Measurements from ENCODE around the gene MAST4. TPM values are rescaled to one million over a fixed set of nuclear protein-coding genes. Genes with fewer than 3 reads are reported as not detected.

Gene MAST4
- total RNA-seq, 4 donors from 2014 or later, result 16.2 to 32.8 (median 25.0) TPM

DNA sequence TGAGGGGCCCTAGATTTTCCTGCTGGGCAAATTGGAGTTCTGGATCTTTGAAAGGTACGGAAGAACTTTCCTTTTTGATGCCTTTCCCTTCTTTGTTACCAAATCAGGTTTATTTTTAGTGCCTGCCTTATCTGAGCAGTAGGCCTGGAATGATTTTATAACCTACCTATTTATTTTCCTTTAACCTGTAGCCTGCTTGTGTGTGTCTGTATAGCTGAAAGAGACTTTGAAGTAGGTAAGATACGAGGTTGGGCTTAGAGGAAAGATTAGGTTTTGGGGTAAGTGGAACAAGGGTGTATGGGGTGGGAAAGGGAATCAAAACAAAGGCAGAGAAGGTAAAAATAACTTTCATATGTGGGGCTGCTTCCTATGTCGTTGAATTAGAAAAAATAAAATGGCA lies 389.2 kb downstream of the MAST4 start:
- ATAC-seq, result no peak
- Histone ChIP-seq H3K4me3 (no peak overlapping the region), H3K9me3 (no peaks in the 10 kb centered on the region), H3K27me3 (no peaks in the 10 kb centered on the region), H3K4me1 (peaks cover 3 to 45% (median 5%) of the 10 kb centered on the region in 3 donors), H3K36me3 (no peaks in the 10 kb centered on the region), H3K27ac (no peak overlapping the region)
- WGBS, 2 donors (ENCODE audit: low coverage in 1 of 2), result 72 to 87% methylated on average over 3 of the region's 3 CpGs
- no peak for TF ChIP-seq POLR2A (IDR thresholded peaks at IDR 0.05)
- TF ChIP-seq, protein P1, sequence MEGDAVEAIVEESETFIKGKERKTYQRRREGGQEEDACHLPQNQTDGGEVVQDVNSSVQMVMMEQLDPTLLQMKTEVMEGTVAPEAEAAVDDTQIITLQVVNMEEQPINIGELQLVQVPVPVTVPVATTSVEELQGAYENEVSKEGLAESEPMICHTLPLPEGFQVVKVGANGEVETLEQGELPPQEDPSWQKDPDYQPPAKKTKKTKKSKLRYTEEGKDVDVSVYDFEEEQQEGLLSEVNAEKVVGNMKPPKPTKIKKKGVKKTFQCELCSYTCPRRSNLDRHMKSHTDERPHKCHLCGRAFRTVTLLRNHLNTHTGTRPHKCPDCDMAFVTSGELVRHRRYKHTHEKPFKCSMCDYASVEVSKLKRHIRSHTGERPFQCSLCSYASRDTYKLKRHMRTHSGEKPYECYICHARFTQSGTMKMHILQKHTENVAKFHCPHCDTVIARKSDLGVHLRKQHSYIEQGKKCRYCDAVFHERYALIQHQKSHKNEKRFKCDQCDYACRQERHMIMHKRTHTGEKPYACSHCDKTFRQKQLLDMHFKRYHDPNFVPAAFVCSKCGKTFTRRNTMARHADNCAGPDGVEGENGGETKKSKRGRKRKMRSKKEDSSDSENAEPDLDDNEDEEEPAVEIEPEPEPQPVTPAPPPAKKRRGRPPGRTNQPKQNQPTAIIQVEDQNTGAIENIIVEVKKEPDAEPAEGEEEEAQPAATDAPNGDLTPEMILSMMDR (IDR thresholded peaks at IDR 0.05), result no peak
- no peak for TF ChIP-seq POLR2AphosphoS5 (IDR thresholded peaks at IDR 0.05)
- TF ChIP-seq EP300 (IDR thresholded peaks at IDR 0.05), result no peak

DNA sequence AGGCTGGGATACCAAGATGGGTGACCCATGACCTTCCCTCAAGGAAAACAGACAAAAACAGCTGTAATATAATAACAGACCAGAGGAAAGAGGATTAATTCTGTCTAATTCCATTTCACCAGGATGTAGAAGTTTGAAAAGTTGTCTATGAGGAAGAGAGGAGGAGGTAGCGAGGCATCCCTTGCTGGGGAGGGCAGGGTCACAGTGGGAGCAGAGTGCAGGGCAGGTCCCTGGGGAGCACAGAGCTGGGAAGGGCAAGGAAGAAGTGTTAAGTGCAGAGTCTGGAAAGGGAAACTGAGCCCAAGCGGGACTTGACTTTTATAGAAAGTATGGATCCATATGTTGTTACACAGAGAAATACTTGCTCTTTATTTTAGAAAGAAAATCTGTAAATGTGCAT lies 389.8 kb downstream of the MAST4 start:
- WGBS, 2 donors (ENCODE audit: low coverage in 1 of 2), result 100% methylated on average over 2 of the region's 2 CpGs
- H3K4me3 ChIP-seq, result no peak overlapping the region
- no peak for ATAC-seq

DNA sequence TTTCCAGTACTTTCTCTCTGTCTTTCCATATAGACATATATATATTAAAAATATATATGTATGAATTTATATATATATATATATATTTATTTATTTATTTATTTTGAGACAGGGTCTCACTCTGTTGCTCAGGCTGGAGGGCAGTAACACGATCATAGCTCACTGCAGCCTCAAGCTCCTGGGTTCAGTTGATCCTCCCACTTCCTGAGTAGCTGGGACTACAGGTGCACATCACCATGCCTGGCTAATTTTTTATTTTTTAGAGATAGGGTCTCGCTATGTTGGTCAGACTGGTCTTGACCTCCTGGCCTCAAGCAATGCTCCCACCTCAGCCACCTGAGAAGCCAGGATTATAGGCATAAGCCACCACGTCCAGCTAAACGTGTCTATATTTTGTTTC lies 390.3 kb downstream of the MAST4 start:
- Histone ChIP-seq H3K27ac (no peak overlapping the region), H3K9me3 (no peaks in the 10 kb centered on the region), H3K4me1 (peaks cover 3 to 34% (median 5%) of the 10 kb centered on the region in 3 donors), H3K36me3 (no peaks in the 10 kb centered on the region), H3K4me3 (no peak overlapping the region), H3K27me3 (no peaks in the 10 kb centered on the region)
- no peak for ATAC-seq
- TF ChIP-seq EP300 (IDR thresholded peaks at IDR 0.05), result no peak
- WGBS, 2 donors (ENCODE audit: low coverage in 1 of 2), result 64 to 69% methylated on average over 4 of the region's 4 CpGs

More for the DNA sequence above, 389.8 kb downstream of the MAST4 start:
- Histone ChIP-seq H3K27ac (no peak overlapping the region), H3K27me3 (no peaks in the 10 kb centered on the region), H3K9me3 (no peaks in the 10 kb centered on the region), H3K36me3 (no peaks in the 10 kb centered on the region), H3K4me1 (peaks cover 3 to 39% (median 5%) of the 10 kb centered on the region in 3 donors)
- TF ChIP-seq EP300 (IDR thresholded peaks at IDR 0.05) (no peak), POLR2AphosphoS5 (IDR thresholded peaks at IDR 0.05) (no peak)
- TF ChIP-seq, protein P1 (IDR thresholded peaks at IDR 0.05), result no peak

DNA sequence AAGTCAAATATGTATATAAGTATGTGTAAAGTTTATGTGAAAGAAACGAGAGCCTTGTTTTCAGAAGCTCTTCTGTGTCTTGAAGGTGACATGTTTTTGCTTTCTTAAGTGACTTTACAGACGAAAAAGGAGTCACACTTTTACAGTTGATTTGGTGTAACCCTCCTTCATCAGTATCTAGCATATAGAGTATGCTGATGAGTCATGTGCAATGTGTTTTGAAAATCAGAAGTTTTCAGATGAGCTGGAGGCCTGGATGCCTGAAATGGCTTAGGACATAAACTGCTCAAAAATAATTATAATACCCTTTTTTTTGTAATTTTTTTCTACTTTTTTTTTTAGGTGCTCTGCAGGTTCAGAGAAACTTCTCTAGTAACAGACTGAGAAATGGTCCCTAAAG lies 390.9 kb downstream of the MAST4 start:
- no peak for ATAC-seq
- 42 to 47% methylated on average over 2 of the region's 2 CpGs for WGBS, 2 donors (ENCODE audit: low coverage in 1 of 2)

DNA sequence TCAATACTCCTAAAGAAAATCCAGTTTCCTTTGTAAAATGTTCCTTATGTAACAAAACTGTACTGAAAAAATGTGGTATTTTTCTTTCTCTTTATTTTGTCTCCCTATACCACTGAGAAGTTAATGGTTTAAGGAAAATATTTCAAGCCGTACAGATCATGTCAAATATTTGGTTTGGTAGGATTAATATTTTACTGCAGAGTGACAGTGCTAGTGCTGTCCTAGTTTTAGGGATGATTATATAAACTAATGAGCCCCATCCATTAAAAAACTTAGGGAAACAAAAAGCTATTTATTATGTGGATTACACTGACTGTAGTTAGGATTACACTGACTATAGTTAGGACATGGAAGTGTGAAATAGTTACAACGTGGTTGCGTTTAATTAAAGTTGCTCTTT lies 391.3 kb downstream of the MAST4 start:
- H3K9me3 ChIP-seq, result no peaks in the 10 kb centered on the region
- H3K4me3 ChIP-seq, result no peak overlapping the region
- H3K36me3 ChIP-seq, result no peaks in the 10 kb centered on the region
- ATAC-seq, result no peak
- WGBS, 2 donors (ENCODE audit: low coverage in 1 of 2), result 32 to 74% methylated on average over 3 of the region's 3 CpGs
- peak overlapping the region in 1 of 4 donors; percentile 11 for H3K27ac ChIP-seq
- H3K27me3 ChIP-seq, result no peaks in the 10 kb centered on the region
- TF ChIP-seq POLR2AphosphoS5 (IDR thresholded peaks at IDR 0.05) (no peak), EP300 (IDR thresholded peaks at IDR 0.05) (no peak), POLR2A (IDR thresholded peaks at IDR 0.05) (no peak)
- TF ChIP-seq, protein P1 (IDR thresholded peaks at IDR 0.05), result no peak
- H3K4me1 ChIP-seq, result peaks cover 3 to 25% (median 5%) of the 10 kb centered on the region in 3 donors

More for the DNA sequence above, 390.9 kb downstream of the MAST4 start:
- no peaks in the 10 kb centered on the region for H3K36me3 ChIP-seq
- H3K4me3 ChIP-seq, result no peak overlapping the region
- H3K27ac ChIP-seq, result no peak overlapping the region
- no peaks in the 10 kb centered on the region for H3K27me3 ChIP-seq
- peaks cover 3 to 29% (median 5%) of the 10 kb centered on the region in 3 donors for H3K4me1 ChIP-seq
- no peaks in the 10 kb centered on the region for H3K9me3 ChIP-seq
- TF ChIP-seq POLR2AphosphoS5 (IDR thresholded peaks at IDR 0.05) (no peak), POLR2A (IDR thresholded peaks at IDR 0.05) (no peak), EP300 (IDR thresholded peaks at IDR 0.05) (no peak)
- TF ChIP-seq, protein P1 (IDR thresholded peaks at IDR 0.05), result no peak

All from gastroesophageal sphincter (tissue), 4 donors.